H9 (cell line): ENCODE results near the gene ARHGEF25. TPM values are rescaled to one million over a fixed set of nuclear protein-coding genes. Genes with fewer than 3 reads are reported as not detected.
"Not testable (repeated sequence)": the region's sequence is repeated elsewhere in the genome, so short reads cannot be mapped to it uniquely, and the experiment has no call there.

Experiments
- DNase-seq: peaks from one replicate; pipeline ENCODE4 v3.0.0-alpha.2; 2017
- H2AFZ ChIP-seq: one replicate; pipeline ENCODE4 v1.6.1; 2013; ENCODE audit warnings: mild to moderate bottlenecking, low read length, control low read depth, moderate library complexity
- H2AK5ac ChIP-seq: 2 replicates; pipeline ENCODE4 v1.6.1; 2013; ENCODE audit warnings: low read length, control low read depth, mixed read lengths; ENCODE audit not compliant: insufficient read length
- H2BK120ac ChIP-seq: one replicate; pipeline ENCODE4 v1.6.1; 2013; ENCODE audit warnings: low read depth, mild to moderate bottlenecking, low read length, control low read depth, inconsistent platforms; ENCODE audit not compliant: poor library complexity, severe bottlenecking
- H2BK12ac ChIP-seq: 2 replicates; pipeline ENCODE4 v1.6.1; 2013; ENCODE audit warnings: low read length, control low read depth, mixed read lengths, low read depth; ENCODE audit not compliant: insufficient read length
- H2BK15ac ChIP-seq: 2 replicates; pipeline ENCODE4 v1.6.1; 2013; ENCODE audit warnings: low read depth, low read length, control low read depth
- H2BK20ac ChIP-seq: one replicate; pipeline ENCODE4 v1.6.1; 2013; ENCODE audit warnings: low read depth, mild to moderate bottlenecking, low read length, control low read depth, inconsistent platforms; ENCODE audit not compliant: poor library complexity, severe bottlenecking
- H2BK5ac ChIP-seq: 2 replicates; pipeline ENCODE4 v1.6.1; 2013; ENCODE audit warnings: low read length, control low read depth, mixed read lengths; ENCODE audit not compliant: insufficient read length
- H3K14ac ChIP-seq: 2 replicates; pipeline ENCODE4 v1.6.1; 2013; ENCODE audit warnings: low read length, control low read depth; ENCODE audit not compliant: insufficient read depth
- H3K18ac ChIP-seq: 2 replicates; pipeline ENCODE4 v1.6.1; 2013; ENCODE audit warnings: low read depth, mild to moderate bottlenecking, mixed read lengths, low read length, control low read depth; ENCODE audit not compliant: insufficient read length
- H3K23ac ChIP-seq: 2 replicates; pipeline ENCODE4 v1.6.1; 2013; ENCODE audit warnings: low read length, control low read depth, mixed read lengths, low read depth; ENCODE audit not compliant: insufficient read length
- H3K23me2 ChIP-seq: 2 replicates; pipeline ENCODE4 v1.6.1; 2013; ENCODE audit warnings: low read depth, mild to moderate bottlenecking, mixed read lengths, low read length, control low read depth; ENCODE audit not compliant: insufficient read length, poor library complexity, severe bottlenecking
- H3K27ac ChIP-seq: 2 replicates; pipeline ENCODE4 v1.5.1; 2013; ENCODE audit warnings: low read length, control low read depth, mixed read lengths, low read depth; ENCODE audit not compliant: insufficient read length
- H3K27me3 ChIP-seq: 2 replicates; pipeline ENCODE4 v1.6.1; 2013; ENCODE audit warnings: low read length, control low read depth, inconsistent platforms; ENCODE audit not compliant: insufficient read depth
- H3K4ac ChIP-seq: 2 replicates; pipeline ENCODE4 v1.6.1; 2013; ENCODE audit warnings: low read depth, mild to moderate bottlenecking, control low read depth, inconsistent platforms, low read length, moderate library complexity
- H3K4me1 ChIP-seq: 2 replicates; pipeline ENCODE4 v1.6.1; 2013; ENCODE audit warnings: low read length, control low read depth, inconsistent platforms; ENCODE audit not compliant: insufficient read depth
- H3K4me2 ChIP-seq: 2 replicates; pipeline ENCODE4 v1.6.1; 2013; ENCODE audit warnings: low read length, control low read depth, mixed read lengths; ENCODE audit not compliant: insufficient read length, insufficient read depth
- H3K56ac ChIP-seq: 2 replicates; pipeline ENCODE4 v1.6.1; 2013; ENCODE audit warnings: low read depth, mild to moderate bottlenecking, mixed read lengths, low read length, control low read depth; ENCODE audit not compliant: insufficient read length
- H3K79me1 ChIP-seq: 2 replicates; pipeline ENCODE4 v1.6.1; 2013; ENCODE audit warnings: low read depth, mild to moderate bottlenecking, moderate library complexity, low read length, control low read depth, inconsistent platforms; ENCODE audit not compliant: insufficient read depth, poor library complexity, severe bottlenecking
- H3K79me2 ChIP-seq: 2 replicates; pipeline ENCODE4 v1.6.1; 2013; ENCODE audit warnings: low read length, control low read depth, inconsistent platforms; ENCODE audit not compliant: insufficient read depth
- H3K9ac ChIP-seq: 2 replicates; pipeline ENCODE4 v1.6.1; 2013; ENCODE audit warnings: low read length, control low read depth, mixed read lengths; ENCODE audit not compliant: insufficient read length; ENCODE audit errors: extremely low read depth
- H3K9me3 ChIP-seq: one replicate; pipeline ENCODE4 v1.6.1; 2013; ENCODE audit warnings: low read depth, low read length, inconsistent platforms; ENCODE audit not compliant: control insufficient read depth
- H3T11ph ChIP-seq: one replicate; pipeline ENCODE4 v1.6.1; 2013; ENCODE audit warnings: mild to moderate bottlenecking, low read length, control low read depth, inconsistent platforms
- H4K20me1 ChIP-seq: one replicate; pipeline ENCODE4 v1.6.1; 2013; ENCODE audit not compliant: control insufficient read depth, insufficient read length, insufficient read depth
- H4K5ac ChIP-seq: 2 replicates; pipeline ENCODE4 v1.6.1; 2013; ENCODE audit warnings: low read depth, mild to moderate bottlenecking, mixed read lengths, low read length, control low read depth; ENCODE audit not compliant: insufficient read length
- H4K8ac ChIP-seq: replicated peaks from 2 replicates; pipeline ENCODE4 v1.6.1; 2013; ENCODE audit warnings: low read length, control low read depth, mixed read lengths, low read depth; ENCODE audit not compliant: insufficient read length
- H4K91ac ChIP-seq: 2 replicates; pipeline ENCODE4 v1.6.1; 2013; ENCODE audit warnings: low read depth, mild to moderate bottlenecking, moderate library complexity, mixed read lengths, low read length, control low read depth; ENCODE audit not compliant: insufficient read length
- H3K27ac Mint-ChIP-seq, 3 experiments: 2 replicates in 2 of 3; 3 replicates in 1 of 3; pipeline ENCODE4 v1.8.0; 2020 to 2021; ENCODE audit warnings: mixed read lengths in 3 of 3, mild to moderate bottlenecking in 1 of 3, moderate library complexity in 1 of 3
- H3K27me3 Mint-ChIP-seq: 2 replicates; pipeline ENCODE4 v1.8.0; 2021; ENCODE audit warnings: low read depth, mild to moderate bottlenecking, moderate library complexity, mixed read lengths
- H3K36me3 Mint-ChIP-seq, 3 experiments: 2 replicates in 2 of 3; 3 replicates in 1 of 3; pipeline ENCODE4 v1.8.0; 2020 to 2021; ENCODE audit warnings: low read depth in 3 of 3, mixed read lengths in 3 of 3; ENCODE audit not compliant: insufficient read depth in 1 of 3
- H3K4me1 Mint-ChIP-seq, 2 experiments: 2 replicates each; pipeline ENCODE4 v1.8.0; 2020; ENCODE audit warnings: mixed read lengths in 2 of 2
- H3K4me3 Mint-ChIP-seq, 2 experiments: 2 replicates in 1 of 2; 3 replicates in 1 of 2; pipeline ENCODE4 v1.8.0; 2020 to 2021; ENCODE audit warnings: mild to moderate bottlenecking in 2 of 2, mixed read lengths in 2 of 2, moderate library complexity in 1 of 2
- H3K9me3 Mint-ChIP-seq, 2 experiments: 2 replicates in 1 of 2; 3 replicates in 1 of 2; pipeline ENCODE4 v1.8.0; 2020; ENCODE audit warnings: mild to moderate bottlenecking in 2 of 2, mixed read lengths in 2 of 2, moderate library complexity in 1 of 2
- WGBS: extraction: QIAGEN DNeasy Blood & Tissue Kit; methylation state at CpG from one replicate; pipeline ENCODE4 v1.1.7; 2013; ENCODE audit warnings: missing lambda C conversion rate, low lambda C conversion rate, mixed read lengths; ENCODE audit not compliant: insufficient read length; ENCODE audit errors: extremely low coverage; 5-methylcytosine and 5-hydroxymethylcytosine counted together
- total RNA-seq: library from RNA; stranded (reverse); gene quantifications from 2 replicates; pipeline ENCODE4 v1.2.1, GENCODE V29; 2021
- TF ChIP-seq, protein P1 (sequence below): fragments of 200-600 bp; sonication (generic); conservative IDR thresholded peaks from 3 replicates; pipeline ENCODE4 v1.8.0; 2021; ENCODE audit warnings: antibody characterized with exemption, mild to moderate bottlenecking

Gene ARHGEF25
- total RNA-seq, 1 experiment from 2014 or later: 22.6 TPM

DNA sequence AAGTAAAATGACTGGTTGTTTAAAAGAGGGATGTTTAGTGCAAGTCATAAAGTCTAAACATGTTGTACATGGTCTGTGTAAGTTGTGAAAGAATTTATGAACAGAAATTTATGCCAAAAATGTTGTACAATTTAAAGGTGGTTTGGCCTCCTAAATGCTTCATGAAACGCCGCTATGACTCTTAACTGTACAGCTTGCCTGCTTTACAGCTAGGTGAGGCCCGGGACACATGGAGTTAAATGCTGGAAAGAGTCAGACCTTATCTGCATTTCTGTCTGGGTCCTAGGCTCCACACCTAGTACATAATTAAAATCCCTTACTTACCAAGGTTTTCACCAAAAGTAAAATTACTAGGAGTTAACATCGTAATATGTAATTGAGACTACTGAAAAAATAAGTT lies 50.1 kb downstream of the ARHGEF25 start:
- Histone ChIP-seq H3K14ac (no peak overlapping the region), H4K91ac (no peak overlapping the region), H3K18ac (no peak overlapping the region), H3K79me2 (no peaks in the 10 kb centered on the region), H3K4me1 (no peaks in the 10 kb centered on the region), H3K79me1 (no peaks in the 10 kb centered on the region), H2BK15ac (no peak overlapping the region), H2AK5ac (no peak overlapping the region), H4K20me1 (no peaks in the 10 kb centered on the region), H3K27ac (no peak overlapping the region), H4K8ac (no peak overlapping the region), H2BK120ac (no peak overlapping the region), H4K5ac (no peak overlapping the region), H2BK20ac (no peak overlapping the region), H3K23ac (no peak overlapping the region), H3K27me3 (no peaks in the 10 kb centered on the region), H3K4ac (no peak overlapping the region), H3K56ac (no peak overlapping the region), H3K23me2 (no peaks in the 10 kb centered on the region), H2BK5ac (no peak overlapping the region), H2AFZ (no peak overlapping the region), H3K4me2 (no peak overlapping the region), H3K9ac (no peak overlapping the region), H2BK12ac (no peak overlapping the region), H3T11ph (no peak overlapping the region), H3K9me3 (no peaks in the 10 kb centered on the region)
- Mint-ChIP-seq H3K27ac (no peak overlapping the region), H3K9me3 (peaks cover 71 to 82% of the 10 kb centered on the region in 2 experiments), H3K27me3 (peaks cover 27% of the 10 kb centered on the region), H3K4me1 (no peaks in the 10 kb centered on the region), H3K4me3 (no peak overlapping the region), H3K36me3 (peaks cover 0 to 12% (median 9%) of the 10 kb centered on the region in 3 experiments; a peak in 4 of 7 replicates)
- TF ChIP-seq, protein P1, sequence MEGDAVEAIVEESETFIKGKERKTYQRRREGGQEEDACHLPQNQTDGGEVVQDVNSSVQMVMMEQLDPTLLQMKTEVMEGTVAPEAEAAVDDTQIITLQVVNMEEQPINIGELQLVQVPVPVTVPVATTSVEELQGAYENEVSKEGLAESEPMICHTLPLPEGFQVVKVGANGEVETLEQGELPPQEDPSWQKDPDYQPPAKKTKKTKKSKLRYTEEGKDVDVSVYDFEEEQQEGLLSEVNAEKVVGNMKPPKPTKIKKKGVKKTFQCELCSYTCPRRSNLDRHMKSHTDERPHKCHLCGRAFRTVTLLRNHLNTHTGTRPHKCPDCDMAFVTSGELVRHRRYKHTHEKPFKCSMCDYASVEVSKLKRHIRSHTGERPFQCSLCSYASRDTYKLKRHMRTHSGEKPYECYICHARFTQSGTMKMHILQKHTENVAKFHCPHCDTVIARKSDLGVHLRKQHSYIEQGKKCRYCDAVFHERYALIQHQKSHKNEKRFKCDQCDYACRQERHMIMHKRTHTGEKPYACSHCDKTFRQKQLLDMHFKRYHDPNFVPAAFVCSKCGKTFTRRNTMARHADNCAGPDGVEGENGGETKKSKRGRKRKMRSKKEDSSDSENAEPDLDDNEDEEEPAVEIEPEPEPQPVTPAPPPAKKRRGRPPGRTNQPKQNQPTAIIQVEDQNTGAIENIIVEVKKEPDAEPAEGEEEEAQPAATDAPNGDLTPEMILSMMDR: no peak
- WGBS: no CpG with 5 or more reads among the region's 4 CpGs
- DNase-seq: no peak

DNA sequence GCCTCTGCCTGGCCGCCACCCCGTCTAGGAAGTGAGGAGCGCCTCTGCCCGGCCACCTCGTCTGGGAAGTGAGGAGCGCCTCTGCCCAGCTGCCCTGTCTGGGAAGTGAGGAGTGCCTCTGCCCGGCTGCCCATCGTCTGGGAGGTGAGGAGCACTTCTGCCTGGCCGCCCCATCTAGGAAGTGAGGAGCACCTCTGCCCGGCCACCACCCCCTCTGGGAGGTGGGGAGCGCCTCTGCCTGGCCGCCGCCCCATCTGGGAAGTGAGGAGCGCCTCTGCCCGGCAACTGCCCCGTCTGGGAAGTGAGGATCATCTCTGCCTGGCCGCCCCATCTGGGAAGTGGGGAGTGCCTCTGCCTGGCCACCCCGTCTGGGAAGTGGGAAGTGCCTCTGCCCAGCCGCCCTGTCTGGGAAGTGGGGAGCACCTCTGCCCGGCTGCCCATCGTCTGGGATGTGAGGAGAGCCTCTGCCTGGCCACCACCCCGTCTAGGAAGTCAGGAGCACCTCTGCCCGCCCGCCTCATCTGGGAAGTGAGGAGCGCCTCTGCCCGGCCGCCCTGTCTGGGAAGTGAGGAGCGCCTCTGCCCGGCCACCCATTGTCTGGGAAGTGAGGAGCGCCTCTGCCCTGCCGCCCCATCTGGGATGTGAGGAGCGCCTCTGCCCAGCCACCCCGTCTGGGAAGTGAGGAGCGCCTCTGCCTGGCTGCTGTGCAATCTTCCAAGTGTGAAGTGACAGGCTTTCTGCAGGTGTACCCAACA lies 54.0 kb downstream of the ARHGEF25 start:
- DNase-seq, H3K4me2 ChIP-seq, H3K9ac ChIP-seq, H2BK15ac ChIP-seq, H3K56ac ChIP-seq, H3K79me1 ChIP-seq, H2AFZ ChIP-seq, H2BK12ac ChIP-seq, H3K23ac ChIP-seq, H3K27ac ChIP-seq, H2BK20ac ChIP-seq, H4K5ac ChIP-seq, H3K18ac ChIP-seq, H3K4me1 Mint-ChIP-seq, H2BK5ac ChIP-seq, H4K20me1 ChIP-seq, H2AK5ac ChIP-seq, H3K27me3 ChIP-seq, H3K4ac ChIP-seq, H4K91ac ChIP-seq, H2BK120ac ChIP-seq, H3K4me1 ChIP-seq, H3K9me3 ChIP-seq, H3K4me3 Mint-ChIP-seq, H3K14ac ChIP-seq, H3K27me3 Mint-ChIP-seq, H4K8ac ChIP-seq, H3K79me2 ChIP-seq, H3K36me3 Mint-ChIP-seq, H3K23me2 ChIP-seq, H3T11ph ChIP-seq, H3K27ac Mint-ChIP-seq: not testable (repeated sequence)
- peaks cover 56 to 76% of the 10 kb centered on the region in 2 experiments for H3K9me3 Mint-ChIP-seq
- no CpG with 5 or more reads among the region's 34 CpGs for WGBS
